C1 segment of cervical spinal cord (tissue), 14 donors: ENCODE data around the gene GMPR2.

Experiments used
- DNase-seq, 14 donors: peaks; one replicate each; lab custom pipeline; 2025; lab: John Stamatoyannopoulos, UW

Gene GMPR2

GRCh38 chr14:24266344-24267244 lies 33.9 kb downstream of the GMPR2 start:
- no peak for DNase-seq

- DNase-seq: no peak
Observed at GRCh38 chr14:24267516-24267915, 34.8 kb downstream of the GMPR2 start.

- no peak for DNase-seq
Observed at GRCh38 chr14:24268225-24268624, 35.5 kb downstream of the GMPR2 start.

DNA sequence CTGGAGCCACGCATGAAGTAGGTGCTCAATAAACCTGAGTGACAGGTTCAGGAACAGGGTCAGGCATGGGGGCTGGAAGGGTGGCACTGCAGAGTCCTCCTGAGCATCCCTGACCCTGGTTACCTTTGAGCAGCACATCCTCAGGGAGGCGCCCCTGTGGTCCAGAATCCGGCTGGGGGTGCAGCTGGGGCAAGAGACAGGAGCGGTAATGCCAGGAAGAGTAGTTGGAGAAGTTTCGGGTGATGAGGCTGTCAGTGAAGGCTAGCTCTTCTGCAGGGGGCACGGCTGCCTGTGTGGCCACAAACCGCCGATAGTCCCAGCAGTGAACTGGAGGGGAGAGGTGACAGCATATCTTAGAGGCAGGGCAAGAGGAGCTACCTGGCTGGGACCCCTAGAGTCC lies 36.6 kb downstream of the GMPR2 start:
- no peak for DNase-seq

GRCh38 chr14:24269910-24270536 lies 37.3 kb downstream of the GMPR2 start:
- no peak for DNase-seq

DNA sequence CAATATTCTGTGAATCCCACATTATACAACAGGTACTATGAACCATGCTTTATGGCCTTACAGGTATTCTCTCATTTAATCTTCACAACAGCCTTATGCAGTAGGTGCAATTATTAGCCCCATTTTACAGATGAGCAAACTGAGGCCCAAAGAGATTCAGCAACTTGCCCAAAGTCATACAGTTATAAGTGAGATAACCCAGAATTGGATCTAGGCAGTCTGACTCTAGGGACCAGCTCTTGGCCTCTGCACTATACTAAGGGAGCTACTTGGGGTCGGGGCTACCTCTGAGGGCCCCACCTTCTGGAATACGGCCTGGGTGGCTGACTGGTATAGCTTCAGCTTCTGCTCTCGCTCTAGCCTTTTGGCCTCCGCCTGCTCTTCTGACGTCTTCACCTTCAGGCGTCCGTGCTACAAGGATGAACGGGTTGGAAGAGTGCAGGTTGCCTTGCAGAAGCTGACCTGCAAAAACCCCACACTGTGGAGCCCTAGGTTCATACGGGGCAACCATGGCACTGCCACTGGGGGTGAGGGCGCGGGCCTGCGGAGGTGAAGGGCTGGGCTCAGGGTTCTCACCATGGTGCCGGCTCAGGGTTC lies 37.9 kb downstream of the GMPR2 start:
- peak in 1 of 14 donors; percentile 15 for DNase-seq

GRCh38 chr14:24271134-24271833 lies 38.6 kb downstream of the GMPR2 start, which contains the start of gene RABGGTA:
TSS of gene RABGGTA (minus strand) at chr14:24271597. CDS start at chr14:24271115, 482 bp downstream.
- peak in 12 of 14 donors; percentile 49 to 84 (median 72) for DNase-seq

- no peak for DNase-seq
Observed at GRCh38 chr14:24271834-24272263, 39.1 kb downstream of the GMPR2 start.

- no peak for DNase-seq
Observed at GRCh38 chr14:24272467-24272866, 39.7 kb downstream of the GMPR2 start.

- DNase-seq: no peak
Observed at GRCh38 chr14:24273422-24273998, 40.8 kb downstream of the GMPR2 start.

- peak in 4 of 14 donors; percentile 8 to 23 (median 13) for DNase-seq
Observed at GRCh38 chr14:24274101-24274543, 41.4 kb downstream of the GMPR2 start.

- DNase-seq: no peak
Observed at GRCh38 chr14:24277071-24277470, 44.3 kb downstream of the GMPR2 start.

GRCh38 chr14:24277606-24278321 lies 45.0 kb downstream of the GMPR2 start:
- peak in 9 of 14 donors; percentile 8 to 50 (median 22) for DNase-seq

GRCh38 chr14:24278424-24278823 lies 45.7 kb downstream of the GMPR2 start:
- no peak for DNase-seq

DNA sequence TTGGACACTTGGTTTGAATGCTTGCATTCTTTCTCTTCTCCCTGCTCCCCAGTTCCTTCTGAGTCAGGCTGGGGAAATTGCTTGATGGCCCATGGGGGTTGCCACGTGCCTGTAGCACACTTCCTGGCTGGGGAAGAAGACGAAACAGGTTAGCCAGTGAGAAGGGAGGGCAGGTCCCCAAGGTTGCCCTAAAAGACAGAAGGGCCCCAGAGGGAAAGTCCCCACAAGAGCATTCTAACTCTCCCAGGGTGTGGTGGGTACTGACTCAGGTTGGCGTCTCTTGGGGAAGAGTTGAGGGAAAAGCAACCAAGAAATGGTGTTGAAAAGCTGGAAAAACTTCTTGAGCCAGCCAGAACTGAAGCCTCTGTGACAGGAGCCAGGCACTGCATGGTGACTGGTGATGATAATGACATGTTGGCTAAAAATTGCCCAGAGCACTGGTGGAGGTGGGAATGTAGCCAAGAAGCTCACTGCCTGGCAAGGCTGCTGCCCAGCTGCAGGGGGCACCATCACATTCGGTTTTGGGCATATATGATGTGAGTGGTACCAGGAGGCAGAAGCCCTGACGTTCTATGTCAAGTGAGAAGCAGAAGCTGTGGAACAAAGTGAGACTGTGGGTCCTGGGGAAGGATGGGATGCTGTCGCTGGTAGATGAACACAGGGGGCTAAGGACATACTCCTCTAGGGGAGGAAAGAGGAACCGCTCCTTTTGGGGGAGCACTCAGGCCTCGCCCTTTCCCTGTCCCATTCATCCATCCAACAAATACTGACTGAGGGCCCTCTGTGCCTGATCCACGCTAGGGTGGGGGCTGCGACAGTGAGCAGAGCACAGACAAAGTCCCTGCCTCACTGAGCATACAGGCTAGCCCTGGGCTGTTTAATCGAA lies 46.8 kb downstream of the GMPR2 start:
- DNase-seq: peak in 8 of 14 donors; percentile 21 to 48 (median 36)

GRCh38 chr14:24280797-24281460 lies 48.2 kb downstream of the GMPR2 start:
- no peak for DNase-seq

DNA sequence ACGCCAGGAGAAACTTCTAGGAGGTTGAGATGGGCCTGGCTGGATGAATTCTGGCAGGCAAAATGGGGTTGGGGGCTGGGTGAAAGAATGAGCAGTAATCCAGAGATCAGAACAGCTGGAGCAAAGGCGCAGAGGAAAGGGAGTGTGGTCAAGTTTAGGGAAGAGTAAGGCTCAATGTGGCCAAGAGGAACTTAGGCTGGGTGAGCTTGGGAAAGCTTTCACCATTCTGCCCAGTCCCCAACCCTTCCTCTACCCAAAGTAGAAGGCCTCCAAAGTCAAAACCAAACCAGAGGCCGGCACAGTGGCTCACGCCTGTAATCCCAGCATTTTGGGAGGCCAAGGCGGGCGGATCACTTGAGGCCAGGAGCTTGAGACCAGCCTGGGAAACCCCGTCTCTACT lies 48.9 kb downstream of the GMPR2 start:
- DNase-seq: no peak

DNA sequence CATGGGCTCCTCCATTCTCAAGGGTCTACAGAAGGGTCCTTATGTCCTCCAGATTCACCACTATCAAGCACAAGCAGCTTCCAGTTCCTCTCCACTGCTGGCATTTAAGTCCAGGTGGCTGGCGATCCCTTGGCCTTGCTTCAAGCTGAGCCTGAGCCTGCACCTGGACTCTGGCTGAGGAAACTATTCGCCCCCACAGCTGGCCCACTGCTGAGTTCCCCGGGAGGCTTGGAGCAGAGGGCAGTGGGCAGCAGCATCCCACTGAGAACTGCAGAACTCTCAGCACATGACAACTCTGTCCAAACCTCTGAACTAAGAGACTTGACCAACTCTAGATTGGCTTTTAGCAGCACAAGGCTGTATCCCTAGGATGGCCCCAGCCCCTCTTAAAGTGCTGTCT lies 50.0 kb downstream of the GMPR2 start:
- DNase-seq: no peak
